ENCODE measurements around the gene LAMB4. TPM values are rescaled to one million over a fixed set of nuclear protein-coding genes. Genes with fewer than 3 reads are reported as not detected.

The LAMB4 gene
- total and polyA plus RNA-seq, 2 donors (not counting 1 experiment from before 2014, with no cell fraction given), result not detected

DNA sequence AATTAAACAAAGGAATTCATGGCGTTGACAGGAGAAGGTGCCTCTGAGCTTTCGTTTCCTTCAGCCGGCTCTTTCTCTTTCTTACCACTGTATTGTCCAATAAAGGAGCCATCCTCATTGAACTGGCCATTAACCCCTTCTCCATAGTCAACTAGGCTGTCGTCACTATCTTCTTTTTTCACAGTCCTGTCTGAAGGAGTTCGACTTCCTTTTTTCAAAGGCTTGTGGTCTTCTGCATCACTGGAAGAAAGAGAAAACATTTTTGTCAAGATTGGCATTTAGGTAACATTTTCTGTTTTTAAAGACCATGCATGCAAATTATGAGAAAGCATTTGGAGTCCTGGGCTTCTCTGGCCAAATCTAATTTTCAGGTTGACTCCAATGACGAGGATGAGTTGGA is 19.7 kb upstream of the LAMB4 start:
- CTCF ChIA-PET, result interaction anchor here (1.1 to 1.6 kb wide), 2 partner anchors 9 to 43 kb away, joined by 3 read pairs; no protein-coding TSS in a partner anchor
- H3K4me1 Mint-ChIP-seq, result no peaks in the 10 kb centered on the region
- ATAC-seq (ENCODE audit: low read depth) (no peak), DNase-seq (no peak)
- Histone ChIP-seq H3K9ac (ENCODE audit: low read length) (no peak overlapping the region), H3K79me2 (ENCODE audit: control insufficient read depth, insufficient read depth, low read length) (no peaks in the 10 kb centered on the region), H3K4me1 (ENCODE audit: control insufficient read depth in 2 of 2, insufficient read depth in 2 of 2, low read length in 2 of 2) (peaks cover 4% of the 10 kb centered on the region in 2 donors), H4K20me1 (ENCODE audit: control insufficient read depth, insufficient read depth, low read length, poor library complexity, severe bottlenecking) (no peaks in the 10 kb centered on the region), H3K36me3 (replicated peaks in 1 of 2; ENCODE audit: control extremely low read depth in 1 of 2, control insufficient read depth in 1 of 2, extremely low read depth in 1 of 2, insufficient read depth in 2 of 2, low read length in 1 of 2) (no peaks in the 10 kb centered on the region), H3K27me3 (replicated peaks in 1 of 4; ENCODE audit: control extremely low read depth in 1 of 4, control insufficient read depth in 3 of 4, insufficient read depth in 4 of 4, low read length in 3 of 4) (peaks cover 0 to 3% (median 1%) of the 10 kb centered on the region in 4 experiments), H2AFZ (ENCODE audit: insufficient read depth, low read depth, low read length, poor library complexity, severe bottlenecking) (no peak overlapping the region), H3K9me3 (ENCODE audit: control extremely low read depth in 1 of 3, control insufficient read depth in 2 of 3, insufficient read depth in 1 of 3, low read length in 2 of 3) (no peaks in the 10 kb centered on the region), H3K27ac (ENCODE audit: low read length in 2 of 2) (no peak overlapping the region), H3K4me3 (ENCODE audit: control extremely low read depth in 1 of 5, extremely low read depth in 1 of 5, insufficient read depth in 1 of 5, low read depth in 2 of 5, low read length in 4 of 5) (no peak overlapping the region), H3K4me2 (replicated peaks; ENCODE audit: low read depth, low read length, poor library complexity, severe bottlenecking) (no peak overlapping the region)
- 94% methylated on average over 4 of the region's 6 CpGs for WGBS (ENCODE audit: insufficient coverage)
- no peak overlapping the region for H3K4me3 Mint-ChIP-seq
- TF ChIP-seq EZH2 (IDR thresholded peaks at IDR 0.05; ENCODE audit: borderline replicate concordance, insufficient read depth, low read depth, low read length, poor library complexity, severe bottlenecking), result no peak
- TF ChIP-seq, protein P1, sequence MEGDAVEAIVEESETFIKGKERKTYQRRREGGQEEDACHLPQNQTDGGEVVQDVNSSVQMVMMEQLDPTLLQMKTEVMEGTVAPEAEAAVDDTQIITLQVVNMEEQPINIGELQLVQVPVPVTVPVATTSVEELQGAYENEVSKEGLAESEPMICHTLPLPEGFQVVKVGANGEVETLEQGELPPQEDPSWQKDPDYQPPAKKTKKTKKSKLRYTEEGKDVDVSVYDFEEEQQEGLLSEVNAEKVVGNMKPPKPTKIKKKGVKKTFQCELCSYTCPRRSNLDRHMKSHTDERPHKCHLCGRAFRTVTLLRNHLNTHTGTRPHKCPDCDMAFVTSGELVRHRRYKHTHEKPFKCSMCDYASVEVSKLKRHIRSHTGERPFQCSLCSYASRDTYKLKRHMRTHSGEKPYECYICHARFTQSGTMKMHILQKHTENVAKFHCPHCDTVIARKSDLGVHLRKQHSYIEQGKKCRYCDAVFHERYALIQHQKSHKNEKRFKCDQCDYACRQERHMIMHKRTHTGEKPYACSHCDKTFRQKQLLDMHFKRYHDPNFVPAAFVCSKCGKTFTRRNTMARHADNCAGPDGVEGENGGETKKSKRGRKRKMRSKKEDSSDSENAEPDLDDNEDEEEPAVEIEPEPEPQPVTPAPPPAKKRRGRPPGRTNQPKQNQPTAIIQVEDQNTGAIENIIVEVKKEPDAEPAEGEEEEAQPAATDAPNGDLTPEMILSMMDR (IDR thresholded peaks at IDR 0.05), result no peak
- POLR2A ChIA-PET, result no interaction called here
- H3K27me3 Mint-ChIP-seq, result peaks cover 26% of the 10 kb centered on the region
- no peaks in the 10 kb centered on the region for H3K9me3 Mint-ChIP-seq (ENCODE audit: insufficient read depth)
- no peak overlapping the region for H3K27ac Mint-ChIP-seq
- intact Hi-C loops (cut with micrococcal nuclease), result no loop called here

DNA sequence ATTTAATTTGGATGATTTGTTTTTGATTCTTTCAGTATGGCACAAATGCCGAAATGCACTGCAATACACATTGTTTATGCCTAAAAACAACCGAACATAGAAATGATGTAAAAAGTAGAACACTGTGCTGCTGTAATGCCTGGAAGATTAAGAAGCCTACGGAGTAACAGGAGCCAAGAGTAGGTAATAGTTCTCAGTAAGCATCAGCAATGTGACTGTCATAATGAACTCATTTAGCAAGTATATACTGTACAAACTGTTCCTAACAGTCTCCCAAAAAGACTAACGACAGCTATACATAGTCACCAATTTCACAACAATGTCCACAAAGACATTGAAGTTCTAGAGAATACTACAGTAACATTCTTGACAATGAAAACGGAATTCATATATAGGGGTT is 19.0 kb upstream of the LAMB4 start:
- H3K27me3 Mint-ChIP-seq, result peaks cover 20% of the 10 kb centered on the region
- no peak overlapping the region for H3K9ac ChIP-seq (ENCODE audit: low read length)
- peaks cover 0 to 3% (median 1%) of the 10 kb centered on the region in 4 experiments for H3K27me3 ChIP-seq (replicated peaks in 1 of 4; ENCODE audit: control extremely low read depth in 1 of 4, control insufficient read depth in 3 of 4, insufficient read depth in 4 of 4, low read length in 3 of 4)
- H3K79me2 ChIP-seq (ENCODE audit: control insufficient read depth, insufficient read depth, low read length), result no peaks in the 10 kb centered on the region
- H2AFZ ChIP-seq (ENCODE audit: insufficient read depth, low read depth, low read length, poor library complexity, severe bottlenecking), result no peak overlapping the region
- H3K36me3 ChIP-seq (replicated peaks in 1 of 2; ENCODE audit: control extremely low read depth in 1 of 2, control insufficient read depth in 1 of 2, extremely low read depth in 1 of 2, insufficient read depth in 2 of 2, low read length in 1 of 2), result no peaks in the 10 kb centered on the region
- no peaks in the 10 kb centered on the region for H3K9me3 ChIP-seq (ENCODE audit: control extremely low read depth in 1 of 3, control insufficient read depth in 2 of 3, insufficient read depth in 1 of 3, low read length in 2 of 3)
- WGBS (ENCODE audit: insufficient coverage), result 100% methylated on average over 2 of the region's 5 CpGs
- H4K20me1 ChIP-seq (ENCODE audit: control insufficient read depth, insufficient read depth, low read length, poor library complexity, severe bottlenecking), result no peaks in the 10 kb centered on the region
- ChIA-PET POLR2A (no interaction called here), CTCF (interaction anchor here (1.1 kb wide), 1 partner anchor 43 kb away, joined by 3 read pairs; no protein-coding TSS in a partner anchor)
- no peak overlapping the region for H3K4me3 ChIP-seq (ENCODE audit: control extremely low read depth in 1 of 5, extremely low read depth in 1 of 5, insufficient read depth in 1 of 5, low read depth in 2 of 5, low read length in 4 of 5)
- H3K4me1 ChIP-seq (ENCODE audit: control insufficient read depth in 2 of 2, insufficient read depth in 2 of 2, low read length in 2 of 2), result peaks cover 4% of the 10 kb centered on the region in 2 donors
- ATAC-seq (ENCODE audit: low read depth) (no peak), DNase-seq (no peak)
- H3K27ac ChIP-seq (ENCODE audit: low read length in 2 of 2), result no peak overlapping the region
- TF ChIP-seq EZH2 (IDR thresholded peaks at IDR 0.05; ENCODE audit: borderline replicate concordance, insufficient read depth, low read depth, low read length, poor library complexity, severe bottlenecking), result no peak
- TF ChIP-seq, protein P1 (IDR thresholded peaks at IDR 0.05), result no peak
- intact Hi-C loops (cut with micrococcal nuclease), result no loop called here
- no peak overlapping the region for H3K4me2 ChIP-seq (replicated peaks; ENCODE audit: low read depth, low read length, poor library complexity, severe bottlenecking)
- H3K4me1 Mint-ChIP-seq, result no peaks in the 10 kb centered on the region
- no peak overlapping the region for H3K4me3 Mint-ChIP-seq
- no peak overlapping the region for H3K27ac Mint-ChIP-seq
- no peaks in the 10 kb centered on the region for H3K9me3 Mint-ChIP-seq (ENCODE audit: insufficient read depth)
